Measurements from ENCODE around the gene MRPS18C.

GRCh38 chr4:83510442-83510841, 54.6 kb downstream of the MRPS18C start:
- no peak for TF ChIP-seq FOXJ3 (CRISPR knock-in tag; IDR thresholded peaks at IDR 0.05)
- TF ChIP-seq CTCF (IDR thresholded peaks at IDR 0.05): no peak
- TF ChIP-seq TEAD4 (IDR thresholded peaks at IDR 0.05; ENCODE audit: borderline replicate concordance, insufficient read depth): no peak
- no peak for TF ChIP-seq PBX3 (IDR thresholded peaks at IDR 0.05)

All from SK-N-SH (cell line).